HG02798 (cell line): Measurements from ENCODE around the gene WASF1.
"Not testable (repeated sequence)": the region's sequence is repeated elsewhere in the genome, so short reads cannot be mapped to it uniquely, and the experiment has no call there.

Source experiments
- ATAC-seq: cut with Tn5 transposase; IDR thresholded peaks from one replicate; pipeline ENCODE4 v1.9.1; 2021; ENCODE audit warnings: mild to moderate bottlenecking; ENCODE audit not compliant: unreplicated experiment, poor library complexity

The WASF1 gene

DNA sequence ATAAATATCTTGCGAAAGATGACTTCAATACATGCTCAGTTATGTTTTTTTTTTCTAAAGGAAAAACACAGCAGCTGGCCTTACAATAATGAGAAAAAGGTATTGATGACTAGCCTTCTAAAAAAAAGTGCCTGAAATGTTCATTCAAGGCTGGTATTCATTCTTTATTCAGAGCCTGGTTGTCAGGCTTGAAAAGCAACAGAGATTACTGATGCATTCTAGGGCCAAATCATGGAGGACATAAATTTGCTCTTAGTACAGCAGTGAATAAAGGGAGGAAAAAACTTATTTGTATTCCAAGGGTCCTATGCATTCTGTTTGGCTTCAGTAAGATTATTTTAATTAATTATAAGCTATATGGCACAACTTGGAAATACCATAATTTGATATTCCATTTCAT lies 83.5 kb downstream of the WASF1 start:
- no peak for ATAC-seq

- ATAC-seq: no peak
Observed at GRCh38 chr6:110095101-110095500, 84.4 kb downstream of the WASF1 start.

DNA sequence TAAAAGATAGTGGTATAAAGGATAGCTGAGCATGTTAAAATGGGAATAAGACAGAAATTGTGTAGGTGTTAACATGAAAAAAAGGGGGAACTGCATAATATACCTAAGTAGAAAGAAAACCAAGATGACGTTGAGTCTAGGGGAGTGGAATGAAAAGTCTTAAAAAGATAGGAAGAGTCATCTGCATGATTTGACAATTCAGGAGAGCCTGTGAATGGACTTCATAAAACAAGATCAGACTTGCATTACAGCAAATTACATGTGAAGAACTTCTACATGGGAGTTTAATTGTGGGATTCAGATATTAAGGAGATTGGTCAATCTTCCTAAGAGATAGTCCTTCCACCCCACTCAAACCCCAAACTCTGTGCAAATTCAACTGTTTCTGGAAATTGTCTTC lies 85.5 kb downstream of the WASF1 start:
- no peak for ATAC-seq

DNA sequence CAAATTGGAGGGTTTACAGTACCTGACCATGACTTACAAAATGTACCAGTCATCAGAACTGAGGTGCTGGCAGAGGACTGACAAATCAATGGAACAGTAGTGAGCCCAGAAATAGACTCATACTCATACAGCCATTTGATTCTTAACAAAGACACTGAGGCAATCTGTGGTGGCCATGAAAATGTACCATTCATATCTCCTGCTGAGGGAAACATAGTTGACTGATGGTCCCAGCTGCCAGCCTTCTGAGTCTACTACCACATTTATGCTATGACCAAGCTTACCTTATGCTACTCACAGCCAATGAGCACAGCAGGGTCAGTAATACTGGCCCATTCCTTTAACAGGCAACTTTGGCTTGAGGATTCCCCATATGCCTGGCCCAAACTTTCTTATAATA lies 88.6 kb downstream of the WASF1 start:
- no peak for ATAC-seq

GRCh38 chr6:110089323-110089722 lies 90.1 kb downstream of the WASF1 start:
- ATAC-seq: no peak

- no peak for ATAC-seq
Observed at GRCh38 chr6:110085285-110085684, 94.2 kb downstream of the WASF1 start.

DNA sequence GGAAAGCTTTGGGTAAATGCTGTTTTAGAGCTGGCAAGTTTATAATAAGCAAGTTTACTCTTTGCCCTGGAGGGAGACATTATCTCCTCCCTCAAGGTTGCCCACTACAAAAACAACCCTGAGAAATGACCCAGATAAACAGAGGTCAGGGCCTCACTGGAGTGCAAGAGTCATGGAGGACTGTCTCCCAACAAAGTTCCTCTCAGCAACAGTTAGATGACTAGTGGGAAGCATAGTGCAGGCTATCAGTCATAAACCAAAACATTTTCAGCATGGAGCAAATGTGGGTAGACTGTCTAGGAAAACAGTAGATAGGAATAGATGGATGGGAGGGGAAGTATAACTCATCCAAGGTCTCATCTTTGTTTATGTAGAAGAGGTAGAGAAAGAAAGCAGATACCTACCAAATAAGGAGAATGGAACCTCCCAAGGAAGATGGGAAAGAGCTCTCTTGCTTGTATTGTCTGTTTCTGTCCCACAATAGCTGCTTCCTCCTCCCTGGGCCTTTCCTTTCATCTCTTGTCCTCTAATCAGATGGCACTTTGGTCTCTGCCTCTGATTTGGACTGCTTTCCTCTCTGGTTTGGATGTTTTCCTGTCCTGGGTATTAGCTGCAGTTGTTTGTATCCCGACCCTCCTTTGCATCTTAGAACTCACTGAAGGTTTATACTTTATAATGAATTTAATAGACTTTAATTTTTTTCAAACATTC lies 95.4 kb downstream of the WASF1 start:
- no peak for ATAC-seq

- no peak for ATAC-seq
Observed at GRCh38 chr6:110075406-110075805, 104.1 kb downstream of the WASF1 start.

- ATAC-seq: not testable (repeated sequence)
Observed at GRCh38 chr6:110073474-110073873, 106.0 kb downstream of the WASF1 start.

DNA sequence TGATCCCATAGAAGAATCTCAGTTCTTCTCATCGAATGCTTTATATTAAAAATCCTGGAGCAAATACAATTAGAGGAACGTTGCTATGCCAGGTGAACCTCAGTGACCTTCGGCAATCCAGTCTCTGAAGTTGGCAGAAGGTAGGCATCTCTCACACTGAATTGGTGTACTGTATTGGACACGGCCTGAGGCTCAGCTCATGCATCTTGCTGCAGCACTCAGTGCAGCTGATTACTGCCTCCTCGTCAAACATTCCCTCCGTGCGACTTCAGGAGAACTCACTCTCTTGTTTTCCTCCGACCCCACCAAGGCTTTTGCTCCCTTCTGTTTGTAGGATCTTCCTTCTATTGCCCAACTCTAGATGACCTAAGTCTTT lies 110.9 kb downstream of the WASF1 start:
- no peak for ATAC-seq

- ATAC-seq: no peak
Observed at GRCh38 chr6:110067837-110068591, 111.5 kb downstream of the WASF1 start.

DNA sequence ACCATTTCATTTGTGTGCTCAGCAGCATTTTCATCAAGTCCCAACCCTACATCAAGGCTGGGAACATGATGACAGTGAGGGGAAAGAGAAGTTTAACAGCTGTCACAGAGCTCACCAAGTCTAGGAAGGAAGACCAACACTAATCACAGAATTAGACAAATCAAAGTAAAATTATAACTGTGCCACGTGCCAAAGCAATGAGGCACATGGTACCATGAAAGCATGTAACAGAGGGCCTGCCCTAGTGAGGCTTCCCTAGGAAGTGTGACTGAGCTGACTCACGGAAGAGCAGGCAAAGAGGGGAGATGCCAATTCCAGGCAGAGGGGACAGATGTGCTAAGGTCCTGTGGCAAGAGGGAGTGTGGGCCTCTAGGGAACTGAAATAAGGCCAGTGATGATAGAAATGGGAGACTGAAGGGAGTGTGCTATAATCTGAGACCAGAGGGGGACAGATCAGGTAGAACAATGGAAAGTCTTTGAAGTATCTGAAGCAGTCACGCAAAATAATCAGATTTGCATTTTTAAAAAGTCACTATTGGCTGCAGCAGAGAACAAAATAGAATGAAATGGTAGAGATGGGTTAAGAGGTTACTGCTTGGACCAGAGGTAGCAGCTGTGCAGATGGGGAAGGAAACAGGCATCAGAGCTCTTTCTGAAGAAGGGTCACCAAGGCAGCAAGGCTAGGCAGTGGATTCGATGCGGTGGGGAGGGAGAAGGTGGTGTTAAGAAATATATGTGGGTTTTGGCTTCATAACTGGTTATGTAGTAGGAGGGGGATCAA lies 114.5 kb downstream of the WASF1 start:
- no peak for ATAC-seq

GRCh38 chr6:110063594-110064263 lies 115.7 kb downstream of the WASF1 start:
- ATAC-seq: peak; percentile 69

DNA sequence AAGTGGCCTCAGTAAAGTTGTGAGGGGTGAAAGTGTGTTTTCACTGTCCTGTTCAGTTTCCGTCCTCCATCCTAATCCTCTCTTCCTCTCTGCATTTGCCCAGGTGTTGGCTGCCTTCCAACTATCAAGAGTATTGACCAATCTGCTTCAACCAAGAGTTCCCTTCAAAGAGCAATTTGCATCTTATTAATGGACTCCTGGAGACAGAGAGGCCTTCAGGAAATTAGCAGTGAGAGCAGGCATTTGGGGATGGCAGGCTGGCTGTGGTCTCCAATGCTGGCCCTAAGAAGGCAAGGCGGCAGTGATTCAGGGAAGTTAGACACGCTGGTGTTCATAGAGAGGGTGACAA lies 124.1 kb downstream of the WASF1 start:
- ATAC-seq: no peak

DNA sequence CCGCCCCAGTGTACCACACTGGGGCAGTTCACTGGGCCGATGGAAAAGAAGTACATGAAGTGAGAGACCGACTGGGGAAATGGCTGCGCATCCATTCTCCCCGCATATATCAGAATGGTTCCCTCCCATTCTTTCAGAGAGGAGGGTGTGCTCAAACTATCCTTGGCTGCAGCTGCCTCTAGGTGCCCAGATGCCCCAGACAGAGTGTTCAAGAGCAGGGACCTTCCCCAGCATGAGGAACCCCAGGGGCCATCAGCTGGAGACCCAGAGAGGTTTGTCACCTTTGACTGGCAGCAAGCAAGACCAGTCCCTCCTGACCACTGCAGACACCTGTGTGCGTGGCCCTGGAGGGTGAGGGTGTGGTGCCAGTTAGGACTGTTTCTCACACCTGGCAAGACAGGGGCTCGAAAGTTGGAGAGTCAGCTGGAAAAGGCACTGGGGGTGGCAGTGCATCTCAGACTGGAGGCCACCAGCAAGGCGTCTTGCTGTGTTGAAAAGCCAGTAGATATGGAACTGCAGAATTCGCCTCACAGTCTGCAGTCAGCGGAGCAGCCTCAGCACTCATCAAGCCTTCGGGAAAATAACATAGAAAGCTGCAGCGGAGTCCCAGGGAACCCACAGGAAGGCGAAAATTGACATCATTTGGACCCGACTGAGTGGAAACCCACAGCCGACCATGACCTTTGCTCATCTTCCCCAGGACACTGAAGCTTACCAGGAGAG lies 124.6 kb downstream of the WASF1 start:
- ATAC-seq: no peak

GRCh38 chr6:110053395-110054240 lies 125.9 kb downstream of the WASF1 start:
- no peak for ATAC-seq

DNA sequence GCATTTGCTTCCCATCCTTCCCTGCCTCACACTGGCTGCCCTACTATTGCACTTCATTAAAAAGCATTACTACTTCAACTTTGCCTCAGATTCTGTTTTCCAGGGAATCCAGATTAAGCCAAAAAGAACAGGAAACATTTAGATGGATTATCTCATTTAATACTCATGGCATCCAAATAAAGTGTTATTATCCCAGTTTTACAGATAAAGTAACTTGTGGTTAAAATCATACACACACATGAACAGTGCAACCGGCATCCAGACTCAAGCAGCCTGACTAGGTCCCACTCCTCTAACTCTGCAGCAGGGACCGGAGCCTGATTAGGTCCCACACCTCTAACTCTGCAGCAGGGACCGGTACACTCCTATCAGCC lies 129.0 kb downstream of the WASF1 start:
- no peak for ATAC-seq
